HEK293 (cell line): Measurements from ENCODE around the gene CUEDC1.

Source experiments
- CTCF ChIP-seq: fragments of 450-650 bp; formaldehyde crosslinking; IDR thresholded peaks from 2 replicates; pipeline ENCODE4 v1.5.1; 2016; ENCODE audit warnings: missing biosample characterization, missing genetic modification characterization
- FEZF1 ChIP-seq: fragments of 450-650 bp; formaldehyde crosslinking; IDR thresholded peaks from 2 replicates; pipeline ENCODE4 v1.5.1; 2016; ENCODE audit warnings: missing biosample characterization, missing genetic modification characterization
- GLIS1 ChIP-seq: fragments of 450-650 bp; formaldehyde crosslinking; IDR thresholded peaks from 2 replicates; pipeline ENCODE4 v1.5.1; 2016; ENCODE audit warnings: missing biosample characterization, missing genetic modification characterization
- IKZF3 ChIP-seq: fragments of 450-650 bp; IDR thresholded peaks from 2 replicates; pipeline ENCODE4 v1.5.0; 2018; ENCODE audit warnings: missing biosample characterization, mild to moderate bottlenecking, missing genetic modification characterization, moderate library complexity
- PBX3 ChIP-seq: sonication (generic); formaldehyde crosslinking; IDR thresholded peaks from 2 replicates; pipeline ENCODE4 v1.8.1; 2022; ENCODE audit warnings: mild to moderate bottlenecking, moderate library complexity, missing genetic modification reagents
- RBAK ChIP-seq: fragments of 450-650 bp; formaldehyde crosslinking; IDR thresholded peaks from 2 replicates; pipeline ENCODE4 v1.5.1; 2016; ENCODE audit warnings: missing biosample characterization, missing genetic modification characterization
- YY1 ChIP-seq: fragments of 450-650 bp; formaldehyde crosslinking; IDR thresholded peaks from 2 replicates; pipeline ENCODE4 v1.5.1; 2018; ENCODE audit warnings: missing biosample characterization, missing genetic modification characterization
- ZBTB1 ChIP-seq: fragments of 450-650 bp; formaldehyde crosslinking; IDR thresholded peaks from 2 replicates; pipeline ENCODE4 v1.5.1; 2016; ENCODE audit warnings: missing biosample characterization, missing genetic modification characterization
- ZBTB21 ChIP-seq: fragments of 450-650 bp; formaldehyde crosslinking; IDR thresholded peaks from 2 replicates; pipeline ENCODE4 v1.5.1; 2017; ENCODE audit warnings: missing biosample characterization, missing genetic modification characterization
- ZBTB44 ChIP-seq: fragments of 450-650 bp; IDR thresholded peaks from 2 replicates; pipeline ENCODE4 v1.5.1; 2018; ENCODE audit warnings: missing biosample characterization, mild to moderate bottlenecking, missing genetic modification characterization
- ZBTB8A ChIP-seq: fragments of 450-650 bp; formaldehyde crosslinking; IDR thresholded peaks from 2 replicates; pipeline ENCODE4 v1.5.1; 2016; ENCODE audit warnings: missing biosample characterization, missing genetic modification characterization
- ZFHX2 ChIP-seq: fragments of 450-650 bp; formaldehyde crosslinking; conservative IDR thresholded peaks from 2 replicates; pipeline ENCODE4 v1.5.1; 2016; ENCODE audit warnings: missing biosample characterization, missing genetic modification characterization
- ZFP3 ChIP-seq: fragments of 450-650 bp; formaldehyde crosslinking; IDR thresholded peaks from 2 replicates; pipeline ENCODE4 v1.5.1; 2016; ENCODE audit warnings: low read depth, missing biosample characterization, missing genetic modification characterization
- ZNF114 ChIP-seq: fragments of 450-650 bp; formaldehyde crosslinking; IDR thresholded peaks from 2 replicates; pipeline ENCODE4 v1.5.0; 2017; ENCODE audit warnings: missing biosample characterization, missing genetic modification characterization
- ZNF132 ChIP-seq: fragments of 450-650 bp; formaldehyde crosslinking; IDR thresholded peaks from 2 replicates; pipeline ENCODE4 v1.5.1; 2017; ENCODE audit warnings: missing biosample characterization, missing genetic modification characterization, borderline replicate concordance
- ZNF211 ChIP-seq: fragments of 450-650 bp; formaldehyde crosslinking; IDR thresholded peaks from 2 replicates; pipeline ENCODE4 v1.5.1; 2016; ENCODE audit warnings: low read depth, missing biosample characterization, missing genetic modification characterization
- ZNF214 ChIP-seq: fragments of 450-650 bp; formaldehyde crosslinking; IDR thresholded peaks from 2 replicates; pipeline ENCODE4 v1.5.1; 2017; ENCODE audit warnings: missing biosample characterization, mild to moderate bottlenecking, missing genetic modification characterization, borderline replicate concordance
- ZNF23 ChIP-seq: fragments of 450-650 bp; formaldehyde crosslinking; IDR thresholded peaks from 2 replicates; pipeline ENCODE4 v1.5.1; 2016; ENCODE audit warnings: missing biosample characterization, missing genetic modification characterization, borderline replicate concordance
- ZNF311 ChIP-seq: fragments of 450-650 bp; formaldehyde crosslinking; IDR thresholded peaks from 2 replicates; pipeline ENCODE4 v1.5.1; 2017; ENCODE audit warnings: missing biosample characterization, missing genetic modification characterization, borderline replicate concordance
- ZNF335 ChIP-seq: fragments of 450-650 bp; formaldehyde crosslinking; conservative IDR thresholded peaks from 2 replicates; pipeline ENCODE4 v1.5.1; 2016; ENCODE audit warnings: missing biosample characterization, missing genetic modification characterization
- ZNF366 ChIP-seq: fragments of 450-650 bp; formaldehyde crosslinking; conservative IDR thresholded peaks from 2 replicates; pipeline ENCODE4 v1.5.1; 2016; ENCODE audit warnings: missing biosample characterization, missing genetic modification characterization
- ZNF394 ChIP-seq: fragments of 450-650 bp; formaldehyde crosslinking; IDR thresholded peaks from 2 replicates; pipeline ENCODE4 v1.5.1; 2016; ENCODE audit warnings: missing biosample characterization, missing genetic modification characterization, mild to moderate bottlenecking, moderate library complexity, borderline replicate concordance
- ZNF513 ChIP-seq: fragments of 450-650 bp; IDR thresholded peaks from 2 replicates; pipeline ENCODE4 v1.5.1; 2018; ENCODE audit warnings: missing biosample characterization, missing genetic modification characterization
- ZNF521 ChIP-seq: fragments of 450-650 bp; formaldehyde crosslinking; IDR thresholded peaks from 2 replicates; pipeline ENCODE4 v1.5.1; 2017; ENCODE audit warnings: missing biosample characterization, mild to moderate bottlenecking, missing genetic modification characterization
- ZNF549 ChIP-seq: fragments of 450-650 bp; IDR thresholded peaks from 2 replicates; pipeline ENCODE4 v1.5.1; 2018; ENCODE audit warnings: missing biosample characterization, missing genetic modification characterization, mild to moderate bottlenecking, inconsistent platforms, moderate library complexity
- ZNF571 ChIP-seq: fragments of 450-650 bp; formaldehyde crosslinking; IDR thresholded peaks from 2 replicates; pipeline ENCODE4 v1.5.0; 2017; ENCODE audit warnings: missing biosample characterization, missing genetic modification characterization
- ZNF623 ChIP-seq: fragments of 450-650 bp; formaldehyde crosslinking; IDR thresholded peaks from 2 replicates; pipeline ENCODE4 v1.5.1; 2016; ENCODE audit warnings: missing biosample characterization, missing genetic modification characterization
- ZNF624 ChIP-seq: fragments of 450-650 bp; formaldehyde crosslinking; IDR thresholded peaks from 2 replicates; pipeline ENCODE4 v1.5.1; 2017; ENCODE audit warnings: missing biosample characterization, missing genetic modification characterization
- ZNF658 ChIP-seq: fragments of 450-650 bp; formaldehyde crosslinking; IDR thresholded peaks from 2 replicates; pipeline ENCODE4; 2016; ENCODE audit warnings: missing biosample characterization, missing genetic modification characterization
- ZNF670 ChIP-seq: fragments of 450-650 bp; formaldehyde crosslinking; IDR thresholded peaks from 2 replicates; pipeline ENCODE4 v1.5.1; 2016; ENCODE audit warnings: missing biosample characterization, missing genetic modification characterization, low read depth
- ZNF692 ChIP-seq: fragments of 450-650 bp; formaldehyde crosslinking; IDR thresholded peaks from 2 replicates; pipeline ENCODE4 v1.5.1; 2016; ENCODE audit warnings: missing biosample characterization, missing genetic modification characterization
- ZNF768 ChIP-seq: fragments of 450-650 bp; formaldehyde crosslinking; IDR thresholded peaks from 2 replicates; pipeline ENCODE4 v1.5.1; 2018; ENCODE audit warnings: missing biosample characterization, mild to moderate bottlenecking, missing genetic modification characterization
- ZNF777 ChIP-seq: fragments of 450-650 bp; formaldehyde crosslinking; IDR thresholded peaks from 2 replicates; pipeline ENCODE4 v1.5.1; 2017; ENCODE audit warnings: missing biosample characterization, missing genetic modification characterization, borderline replicate concordance
- ZNF843 ChIP-seq: fragments of 450-650 bp; formaldehyde crosslinking; IDR thresholded peaks from 2 replicates; pipeline ENCODE4 v1.5.1; 2016; ENCODE audit warnings: missing biosample characterization, missing genetic modification characterization
- ZSCAN23 ChIP-seq: fragments of 450-650 bp; formaldehyde crosslinking; IDR thresholded peaks from 2 replicates; pipeline ENCODE4 v1.5.1; 2016; ENCODE audit warnings: missing biosample characterization, missing genetic modification characterization

CUEDC1 gene

GRCh38 chr17:57927048-57927723 is 28.0 kb downstream of the CUEDC1 start (continued):
- TF ChIP-seq CTCF (tag by site-specific recombination) (no peak), ZBTB1 (tag by site-specific recombination) (no peak), ZNF366 (tag by site-specific recombination) (no peak), ZNF114 (no peak), GLIS1 (tag by site-specific recombination) (peak; percentile 88), ZNF670 (tag by site-specific recombination) (no peak), ZNF777 (tag by site-specific recombination) (no peak), ZNF571 (no peak), FEZF1 (peak; percentile 63), ZNF311 (tag by site-specific recombination) (no peak), PBX3 (CRISPR knock-in tag) (no peak), ZNF843 (tag by site-specific recombination) (no peak), ZNF211 (no peak), ZNF623 (no peak), ZSCAN23 (tag by site-specific recombination) (no peak), RBAK (tag by site-specific recombination) (no peak), ZNF394 (peak; percentile 44; the same call in 1 of the 2 replicates), ZNF658 (tag by site-specific recombination) (no peak), ZNF768 (no peak), YY1 (tag by site-specific recombination) (0 out of 2 replicates have a peak, but pooled peaks have one; percentile 3), ZNF624 (tag by site-specific recombination) (no peak), ZFHX2 (tag by site-specific recombination) (peak; percentile 42; the same call in 1 of the 2 replicates), ZNF23 (no peak), ZBTB21 (no peak), ZNF692 (peak; percentile 58), ZNF521 (tag by site-specific recombination) (no peak), ZNF214 (no peak), ZBTB44 (0 out of 2 replicates have a peak, but pooled peaks have one; percentile 15), ZNF335 (tag by site-specific recombination) (peak; percentile 64), ZNF132 (tag by site-specific recombination) (no peak), ZNF549 (tag by site-specific recombination) (no peak), ZFP3 (tag by site-specific recombination) (peak; percentile 84), ZNF513 (tag by site-specific recombination) (no peak), IKZF3 (peak; percentile 38; the same call in 1 of the 2 replicates), ZBTB8A (tag by site-specific recombination) (peak; percentile 84)
